Osteocyte (in vitro differentiated cells): ENCODE measurements around the gene FZD2. TPM values are rescaled to one million over a fixed set of nuclear protein-coding genes. Genes with fewer than 3 reads are reported as not detected.
A peak's percentile ranks its signal among the peaks of the same experiment; 100 is the strongest.

Source experiments
- DNase-seq: peaks from one replicate; pipeline ENCODE4 v3.0.0; 2021; ENCODE audit warnings: mixed read lengths; ENCODE audit not compliant: unreplicated experiment; ENCODE audit errors: extremely low spot score
- H3K27ac Mint-ChIP-seq: one replicate; pipeline ENCODE4 v1.8.0; 2021; ENCODE audit warnings: mild to moderate bottlenecking, mixed read lengths; ENCODE audit not compliant: unreplicated experiment
- H3K27me3 Mint-ChIP-seq: one replicate; pipeline ENCODE4 v1.8.0; 2021; ENCODE audit warnings: mixed read lengths; ENCODE audit not compliant: unreplicated experiment
- H3K36me3 Mint-ChIP-seq: one replicate; pipeline ENCODE4 v1.8.0; 2021; ENCODE audit warnings: mixed read lengths; ENCODE audit not compliant: unreplicated experiment
- H3K4me1 Mint-ChIP-seq: one replicate; pipeline ENCODE4 v1.8.0; 2021; ENCODE audit warnings: mixed read lengths; ENCODE audit not compliant: unreplicated experiment
- H3K4me3 Mint-ChIP-seq: one replicate; pipeline ENCODE4 v1.8.0; 2021; ENCODE audit warnings: mild to moderate bottlenecking, moderate library complexity, mixed read lengths; ENCODE audit not compliant: unreplicated experiment
- H3K9me3 Mint-ChIP-seq: one replicate; pipeline ENCODE4 v1.8.0; 2021; ENCODE audit warnings: mixed read lengths; ENCODE audit not compliant: unreplicated experiment
- total RNA-seq: library from RNA; stranded (reverse); gene quantifications from 2 replicates; pipeline ENCODE4 v1.2.1, GENCODE V29; 2021
- TF ChIP-seq, protein P1 (sequence below): fragments of 200-600 bp; sonication (generic); IDR thresholded peaks from 2 replicates; pipeline ENCODE4 v1.5.0; 2021; ENCODE audit warnings: antibody characterized with exemption, mild to moderate bottlenecking, moderate library complexity

Gene FZD2
- total RNA-seq, 1 donor from 2014 or later, result 203 TPM

- no peak overlapping the region for H3K4me3 Mint-ChIP-seq
- peaks cover 60% of the 10 kb centered on the region for H3K4me1 Mint-ChIP-seq
Measured at GRCh38 chr17:44601539-44601938, 44.3 kb downstream of the FZD2 start.

DNA sequence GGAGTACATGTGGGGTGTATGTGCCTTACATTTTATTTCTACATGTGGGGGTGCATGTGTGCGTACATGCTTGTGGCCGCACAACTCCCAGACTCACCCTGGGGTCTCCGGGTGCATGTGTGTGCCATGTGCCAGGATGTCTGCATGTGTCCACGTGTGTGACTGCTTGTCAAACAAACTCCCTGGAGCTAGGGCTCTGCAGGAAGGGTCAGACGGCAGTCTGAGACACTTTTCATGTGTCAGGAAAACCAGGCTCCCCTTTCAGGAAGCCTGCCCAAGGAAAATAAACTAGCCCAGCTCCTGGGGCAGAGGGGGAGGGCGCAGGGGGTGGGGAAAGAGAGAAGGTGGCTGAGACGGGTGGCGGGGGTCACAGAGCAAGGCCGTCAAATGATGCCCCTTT is 44.7 kb downstream of the FZD2 start:
- H3K36me3 Mint-ChIP-seq, result no peaks in the 10 kb centered on the region
- no peak overlapping the region for H3K4me3 Mint-ChIP-seq
- peaks cover 64% of the 10 kb centered on the region for H3K4me1 Mint-ChIP-seq
- TF ChIP-seq, protein P1, sequence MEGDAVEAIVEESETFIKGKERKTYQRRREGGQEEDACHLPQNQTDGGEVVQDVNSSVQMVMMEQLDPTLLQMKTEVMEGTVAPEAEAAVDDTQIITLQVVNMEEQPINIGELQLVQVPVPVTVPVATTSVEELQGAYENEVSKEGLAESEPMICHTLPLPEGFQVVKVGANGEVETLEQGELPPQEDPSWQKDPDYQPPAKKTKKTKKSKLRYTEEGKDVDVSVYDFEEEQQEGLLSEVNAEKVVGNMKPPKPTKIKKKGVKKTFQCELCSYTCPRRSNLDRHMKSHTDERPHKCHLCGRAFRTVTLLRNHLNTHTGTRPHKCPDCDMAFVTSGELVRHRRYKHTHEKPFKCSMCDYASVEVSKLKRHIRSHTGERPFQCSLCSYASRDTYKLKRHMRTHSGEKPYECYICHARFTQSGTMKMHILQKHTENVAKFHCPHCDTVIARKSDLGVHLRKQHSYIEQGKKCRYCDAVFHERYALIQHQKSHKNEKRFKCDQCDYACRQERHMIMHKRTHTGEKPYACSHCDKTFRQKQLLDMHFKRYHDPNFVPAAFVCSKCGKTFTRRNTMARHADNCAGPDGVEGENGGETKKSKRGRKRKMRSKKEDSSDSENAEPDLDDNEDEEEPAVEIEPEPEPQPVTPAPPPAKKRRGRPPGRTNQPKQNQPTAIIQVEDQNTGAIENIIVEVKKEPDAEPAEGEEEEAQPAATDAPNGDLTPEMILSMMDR, result no peak
- H3K27me3 Mint-ChIP-seq, result no peaks in the 10 kb centered on the region
- peak overlapping the region; percentile 59 for H3K27ac Mint-ChIP-seq
- no peaks in the 10 kb centered on the region for H3K9me3 Mint-ChIP-seq
- no peak for DNase-seq

More at GRCh38 chr17:44601539-44601938, 44.3 kb downstream of the FZD2 start:
- Mint-ChIP-seq H3K36me3 (no peaks in the 10 kb centered on the region), H3K27ac (no peak overlapping the region), H3K9me3 (no peaks in the 10 kb centered on the region), H3K27me3 (no peaks in the 10 kb centered on the region)
- TF ChIP-seq, protein P1, result no peak
- DNase-seq, result no peak

GRCh38 chr17:44602390-44602789 is 45.1 kb downstream of the FZD2 start:
- TF ChIP-seq, protein P1, result no peak
- Mint-ChIP-seq H3K36me3 (no peaks in the 10 kb centered on the region), H3K9me3 (no peaks in the 10 kb centered on the region), H3K27ac (no peak overlapping the region), H3K4me1 (peaks cover 68% of the 10 kb centered on the region), H3K4me3 (no peak overlapping the region), H3K27me3 (no peaks in the 10 kb centered on the region)
- no peak for DNase-seq

DNA sequence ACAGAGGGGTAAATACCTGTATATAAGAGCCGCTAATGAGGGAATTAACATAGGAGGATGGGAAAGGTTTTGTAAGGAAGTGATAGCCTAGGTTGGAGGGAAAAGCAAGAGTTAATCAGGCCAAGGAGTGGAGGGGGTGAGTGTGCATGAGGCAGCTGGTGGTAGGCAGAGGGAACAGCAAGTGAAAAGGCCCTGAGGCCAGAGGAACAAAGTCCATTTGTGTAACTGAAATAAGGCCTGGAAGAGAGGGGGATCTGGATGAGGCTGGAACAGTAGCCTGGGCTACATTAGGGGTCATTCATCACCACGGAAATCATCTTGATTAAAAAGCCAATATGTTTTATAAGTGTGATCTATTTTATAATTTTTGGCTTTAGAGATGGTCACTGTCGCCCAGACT is 45.7 kb downstream of the FZD2 start:
- DNase-seq, result no peak
- H3K27ac Mint-ChIP-seq, result no peak overlapping the region
- no peaks in the 10 kb centered on the region for H3K27me3 Mint-ChIP-seq
- no peaks in the 10 kb centered on the region for H3K9me3 Mint-ChIP-seq
- H3K36me3 Mint-ChIP-seq, result no peaks in the 10 kb centered on the region
- H3K4me3 Mint-ChIP-seq, result no peak overlapping the region
- H3K4me1 Mint-ChIP-seq, result peaks cover 73% of the 10 kb centered on the region
- TF ChIP-seq, protein P1, result no peak

DNA sequence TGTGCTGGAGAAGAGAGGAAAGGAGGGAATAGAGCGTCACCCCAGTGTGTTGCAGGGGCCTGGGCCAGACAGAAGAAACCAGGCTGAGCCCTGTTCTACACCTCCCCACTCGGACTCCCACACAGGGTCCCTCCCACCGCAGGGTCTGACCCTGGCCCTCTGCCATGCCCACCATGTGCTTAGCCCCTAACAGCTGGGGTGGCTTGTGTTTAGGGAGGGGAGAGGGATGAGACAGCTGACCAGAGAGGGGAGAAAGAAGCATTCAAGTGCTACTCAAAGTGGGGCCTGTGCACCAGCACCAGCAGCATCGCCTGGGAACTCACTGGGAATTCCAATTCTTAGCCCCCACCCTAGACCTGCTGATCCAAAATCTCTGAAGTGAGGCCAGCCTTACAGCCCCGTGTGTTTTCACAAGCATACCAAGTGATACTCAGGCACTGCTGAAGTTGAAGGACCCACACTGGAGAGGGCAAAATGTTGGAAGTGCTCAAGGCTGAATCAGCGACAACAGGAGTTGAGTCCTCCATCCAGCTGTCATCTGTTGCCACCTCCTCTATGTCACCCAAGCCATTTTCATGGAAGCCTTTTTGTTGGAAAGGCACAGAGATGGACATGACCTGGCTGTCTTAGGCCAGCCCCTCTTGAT is 47.0 kb downstream of the FZD2 start:
- peaks cover 83% of the 10 kb centered on the region for H3K4me1 Mint-ChIP-seq
- no peaks in the 10 kb centered on the region for H3K27me3 Mint-ChIP-seq
- H3K36me3 Mint-ChIP-seq, result no peaks in the 10 kb centered on the region
- H3K9me3 Mint-ChIP-seq, result no peaks in the 10 kb centered on the region
- TF ChIP-seq, protein P1, result no peak
- H3K4me3 Mint-ChIP-seq, result no peak overlapping the region
- peak overlapping the region; percentile 31 for H3K27ac Mint-ChIP-seq
- DNase-seq, result no peak
